DOHH2 (cell line): Measurements from ENCODE around the gene WAC.

Experiments used
- CTCF ChIP-seq: fragments of 200-600 bp; sonication (generic); IDR thresholded peaks from one replicate; pipeline ENCODE4 v1.5.1; 2014; ENCODE audit warnings: antibody characterized with exemption, mild to moderate bottlenecking, low read depth, low read length; ENCODE audit not compliant: poor library complexity, severe bottlenecking
- EZH2phosphoT487 ChIP-seq: fragments of 200-600 bp; sonication (generic); IDR thresholded peaks from 2 replicates; pipeline ENCODE4 v1.6.1; 2017; ENCODE audit warnings: borderline replicate concordance, mild to moderate bottlenecking, antibody characterized with exemption, low read length, moderate library complexity, mixed read lengths

GRCh38 chr10:28514648-28515047 lies 18.3 kb upstream of the WAC start:
- no peak for TF ChIP-seq CTCF
- no peak for TF ChIP-seq EZH2phosphoT487
